HG02970 (cell line): ENCODE results near the gene NPR1.
"Not testable (repeated sequence)": the region's sequence is repeated elsewhere in the genome, so short reads cannot be mapped to it uniquely, and the experiment has no call there.

Source experiments
- ATAC-seq: cut with Tn5 transposase; IDR thresholded peaks from one replicate; pipeline ENCODE4 v1.9.1; 2021; ENCODE audit warnings: mild to moderate bottlenecking, moderate library complexity, moderate number of reproducible peaks; ENCODE audit not compliant: unreplicated experiment, low FRiP score

The NPR1 gene

GRCh38 chr1:153649137-153649862, 29.2 kb upstream of the NPR1 start:
- ATAC-seq, result no peak

- ATAC-seq, result no peak
Measured at GRCh38 chr1:153649863-153650235, 28.6 kb upstream of the NPR1 start.

GRCh38 chr1:153651771-153652170, 26.7 kb upstream of the NPR1 start:
- ATAC-seq, result no peak

GRCh38 chr1:153652805-153653500, 25.5 kb upstream of the NPR1 start:
- ATAC-seq, result no peak

- no peak for ATAC-seq
Measured at GRCh38 chr1:153655333-153655732, 23.2 kb upstream of the NPR1 start.

- ATAC-seq, result peak; percentile 89
Measured at GRCh38 chr1:153658400-153659174, 19.9 kb upstream of the NPR1 start, which contains the start of gene SNAPIN. Gene SNAPIN (plus strand): TSS chr1:153658703. CDS start chr1:153658744, 41 bp downstream.

- no peak for ATAC-seq
Measured at GRCh38 chr1:153659175-153659534, 19.3 kb upstream of the NPR1 start.

GRCh38 chr1:153659656-153660055, 18.8 kb upstream of the NPR1 start:
- no peak for ATAC-seq

- no peak for ATAC-seq
Measured at GRCh38 chr1:153661111-153661708, 17.3 kb upstream of the NPR1 start.

GRCh38 chr1:153662269-153662668, 16.2 kb upstream of the NPR1 start:
- no peak for ATAC-seq

- ATAC-seq, result no peak
Measured at GRCh38 chr1:153663211-153663610, 15.3 kb upstream of the NPR1 start.

GRCh38 chr1:153667439-153667838, 11.0 kb upstream of the NPR1 start:
- no peak for ATAC-seq

- ATAC-seq, result not testable (repeated sequence)
Measured at GRCh38 chr1:153668672-153669071, 9.8 kb upstream of the NPR1 start.

- ATAC-seq, result no peak
Measured at GRCh38 chr1:153669606-153670005, 8.9 kb upstream of the NPR1 start.

- no peak for ATAC-seq
Measured at GRCh38 chr1:153670257-153670858, 8.1 kb upstream of the NPR1 start.

GRCh38 chr1:153670859-153671627, 7.4 kb upstream of the NPR1 start, which contains the start of gene ILF2:
Gene ILF2 (minus strand): TSS chr1:153670993. CDS start chr1:153670922, 71 bp downstream.
- ATAC-seq, result peak; percentile 91

- not testable (repeated sequence) for ATAC-seq
Measured at GRCh38 chr1:153671628-153672353, 6.7 kb upstream of the NPR1 start.

GRCh38 chr1:153673511-153673910, 5.0 kb upstream of the NPR1 start:
- no peak for ATAC-seq
